ENCODE results near the gene ADRB2. TPM values are rescaled to one million over a fixed set of nuclear protein-coding genes. Genes with fewer than 3 reads are reported as not detected.

Gene ADRB2
- total RNA-seq, 1 donor from 2014 or later, result 2.6 TPM

- TF ChIP-seq CTCF (conservative IDR thresholded peaks at IDR 0.05; ENCODE audit: low read depth, low read length), result no peak
- no peak overlapping the region for H3K4me3 ChIP-seq (ENCODE audit: low read depth, low read length)
- no peak for DNase-seq (ENCODE audit: low read depth)
These were observed 37.8 kb upstream of the ADRB2 start for GRCh38 chr5:148788636-148789035.

- no peak overlapping the region for H3K4me3 ChIP-seq (ENCODE audit: low read depth, low read length)
- no peak for DNase-seq (ENCODE audit: low read depth)
- TF ChIP-seq CTCF (conservative IDR thresholded peaks at IDR 0.05; ENCODE audit: low read depth, low read length), result no peak
These were observed 35.7 kb upstream of the ADRB2 start for GRCh38 chr5:148790545-148791333.

- no peak for TF ChIP-seq CTCF (conservative IDR thresholded peaks at IDR 0.05; ENCODE audit: low read depth, low read length)
- peak; percentile 53 for DNase-seq (ENCODE audit: low read depth)
- H3K4me3 ChIP-seq (ENCODE audit: low read depth, low read length), result no peak overlapping the region
These were observed 35.1 kb upstream of the ADRB2 start for GRCh38 chr5:148791334-148791667.

GRCh38 chr5:148791696-148792095 is 34.7 kb upstream of the ADRB2 start:
- no peak for DNase-seq (ENCODE audit: low read depth)
- TF ChIP-seq CTCF (conservative IDR thresholded peaks at IDR 0.05; ENCODE audit: low read depth, low read length), result no peak
- H3K4me3 ChIP-seq (ENCODE audit: low read depth, low read length), result no peak overlapping the region

- H3K4me3 ChIP-seq (ENCODE audit: low read depth, low read length), result no peak overlapping the region
- DNase-seq (ENCODE audit: low read depth), result no peak
- TF ChIP-seq CTCF (conservative IDR thresholded peaks at IDR 0.05; ENCODE audit: low read depth, low read length), result no peak
These were observed 33.7 kb upstream of the ADRB2 start for GRCh38 chr5:148792744-148793143.

DNA sequence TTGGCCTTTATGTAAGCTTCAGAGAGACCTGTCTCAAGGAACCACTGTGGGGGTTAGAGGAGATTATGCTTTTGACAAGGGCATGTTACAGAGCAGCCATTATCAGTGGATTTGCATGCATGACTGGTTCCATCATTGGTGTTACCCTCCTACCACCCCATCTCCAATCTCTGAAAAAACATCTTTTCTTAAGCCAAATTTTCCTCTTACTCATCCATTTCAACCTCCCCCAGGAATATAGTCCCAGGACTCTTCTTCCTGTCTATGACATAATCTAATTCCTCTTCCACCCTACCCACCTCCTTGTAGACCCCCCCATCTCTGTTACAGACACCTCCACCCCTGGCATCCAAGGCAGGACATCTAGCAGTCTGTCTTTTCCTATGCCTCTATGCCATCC is 33.1 kb upstream of the ADRB2 start:
- no peak for DNase-seq (ENCODE audit: low read depth)
- no peak for TF ChIP-seq CTCF (conservative IDR thresholded peaks at IDR 0.05; ENCODE audit: low read depth, low read length)
- no peak overlapping the region for H3K4me3 ChIP-seq (ENCODE audit: low read depth, low read length)

- no peak for DNase-seq (ENCODE audit: low read depth)
- TF ChIP-seq CTCF (conservative IDR thresholded peaks at IDR 0.05; ENCODE audit: low read depth, low read length), result no peak
These were observed 32.1 kb upstream of the ADRB2 start for GRCh38 chr5:148794275-148794674.

More at GRCh38 chr5:148794275-148794674, 32.1 kb upstream of the ADRB2 start:
- H3K4me3 ChIP-seq (ENCODE audit: low read depth, low read length), result no peak overlapping the region
